Esophagus muscularis mucosa (tissue), 4 donors: Measurements from ENCODE around the gene CD109. TPM values are rescaled to one million over a fixed set of nuclear protein-coding genes. Genes with fewer than 3 reads are reported as not detected.
"Not testable (repeated sequence)": the region's sequence is repeated elsewhere in the genome, so short reads cannot be mapped to it uniquely, and the experiment has no call there.

Experiments
- DNase-seq: peaks from one replicate; pipeline ENCODE4 v3.0.0-alpha.2; 2017; ENCODE audit errors: extremely low spot score
- H3K27ac ChIP-seq, 4 donors: fragments of 200-600 bp; sonication (generic); replicated peaks in 1 of 4; 1 replicate in 3 of 4; 2 replicates in 1 of 4; pipeline ENCODE4 v1.5.1; 2016 to 2019; ENCODE audit warnings: mild to moderate bottlenecking in 1 of 4
- H3K27me3 ChIP-seq, 4 donors: fragments of 200-600 bp; sonication (generic); one replicate each; pipeline versions ENCODE4 v1.5.1 to v1.6.0; 2016 to 2019
- H3K36me3 ChIP-seq, 4 donors: fragments of 200-600 bp; sonication (generic); one replicate each; pipeline ENCODE4 v1.5.1; 2016 to 2019
- H3K4me1 ChIP-seq, 4 donors: fragments of 200-600 bp; sonication (generic); one replicate each; pipeline ENCODE4 v1.5.1; 2016 to 2019
- H3K4me3 ChIP-seq, 4 donors: fragments of 200-600 bp; sonication (generic); 1 replicate in 2 of 4; 2 replicates in 2 of 4; pipeline ENCODE4 v1.5.1; 2016 to 2019; ENCODE audit warnings: mild to moderate bottlenecking in 4 of 4, moderate library complexity in 1 of 4
- H3K9me3 ChIP-seq, 4 donors: fragments of 200-600 bp; sonication (generic); 1 replicate in 3 of 4; 2 replicates in 1 of 4; pipeline ENCODE4 v1.5.1; 2016 to 2019
- EP300 ChIP-seq: sonication (generic); formaldehyde crosslinking; IDR thresholded peaks from one replicate; pipeline ENCODE4 v1.6.1; 2017; ENCODE audit warnings: antibody characterized with exemption
- POLR2A ChIP-seq: fragments of 450-650 bp; IDR thresholded peaks from one replicate; pipeline ENCODE4 v1.6.1; 2017; ENCODE audit warnings: antibody characterized with exemption, moderate library complexity, mild to moderate bottlenecking, low read depth
- POLR2AphosphoS5 ChIP-seq, 2 donors: sonication (generic); formaldehyde crosslinking; IDR thresholded peaks; one replicate each; pipeline ENCODE4 v1.6.1; 2017; ENCODE audit warnings: antibody characterized with exemption in 2 of 2
- WGBS: methylation state at CpG from one replicate; pipeline ENCODE4 v1.1.5; 2018; 5-methylcytosine and 5-hydroxymethylcytosine counted together
- intact Hi-C: fragments of 100-400 bp; cut with DNase I; formaldehyde crosslinking; loops from one replicate; pipeline ENCODE4 v1.15.1; 2023
- total RNA-seq, 4 donors: library from RNA; depleted of rRNA; stranded (reverse); fragments of >200 nt; gene quantifications; one replicate each; pipeline versions ENCODE4 v1.1.0 to v1.2.1, GENCODE V29; 2016
- TF ChIP-seq, protein P1 (sequence below), 3 experiments: fragments of 200-600 bp in 2 of 3; fragments of 450-650 bp in 1 of 3; sonication (generic) in 2 of 3; IDR thresholded peaks; one replicate each; pipeline ENCODE4 v1.5.1; 2017 to 2019; ENCODE audit warnings: antibody characterized with exemption in 3 of 3, mild to moderate bottlenecking in 2 of 3, moderate library complexity in 1 of 3

CD109 gene
- total RNA-seq, 4 donors from 2014 or later, result 12.1 to 21.4 (median 15.8) TPM

GRCh38 chr6:73724389-73724788 is 28.4 kb downstream of the CD109 start:
- Histone ChIP-seq H3K36me3 (no peaks in the 10 kb centered on the region), H3K9me3 (no peaks in the 10 kb centered on the region), H3K4me3 (no peak overlapping the region), H3K4me1 (no peaks in the 10 kb centered on the region), H3K27ac (no peak overlapping the region), H3K27me3 (no peaks in the 10 kb centered on the region)
- no peak for DNase-seq
- TF ChIP-seq EP300, result no peak
- WGBS, result 92% methylated on average over 3 of the region's 3 CpGs
- intact Hi-C loops, result no loop called here

GRCh38 chr6:73725192-73725591 is 29.2 kb downstream of the CD109 start:
- peak overlapping the region in 1 of 4 donors; percentile 6 for H3K27ac ChIP-seq
- H3K4me1 ChIP-seq, intact Hi-C loops, H3K27me3 ChIP-seq, H3K36me3 ChIP-seq, H3K9me3 ChIP-seq, DNase-seq, H3K4me3 ChIP-seq: not testable (repeated sequence)
- 67% methylated on average over 8 of the region's 8 CpGs for WGBS

GRCh38 chr6:73727114-73727513 is 31.1 kb downstream of the CD109 start:
- TF ChIP-seq POLR2AphosphoS5 (IDR thresholded peaks at IDR 0.05) (no peak), EP300 (no peak), POLR2A (no peak)
- TF ChIP-seq, protein P1, sequence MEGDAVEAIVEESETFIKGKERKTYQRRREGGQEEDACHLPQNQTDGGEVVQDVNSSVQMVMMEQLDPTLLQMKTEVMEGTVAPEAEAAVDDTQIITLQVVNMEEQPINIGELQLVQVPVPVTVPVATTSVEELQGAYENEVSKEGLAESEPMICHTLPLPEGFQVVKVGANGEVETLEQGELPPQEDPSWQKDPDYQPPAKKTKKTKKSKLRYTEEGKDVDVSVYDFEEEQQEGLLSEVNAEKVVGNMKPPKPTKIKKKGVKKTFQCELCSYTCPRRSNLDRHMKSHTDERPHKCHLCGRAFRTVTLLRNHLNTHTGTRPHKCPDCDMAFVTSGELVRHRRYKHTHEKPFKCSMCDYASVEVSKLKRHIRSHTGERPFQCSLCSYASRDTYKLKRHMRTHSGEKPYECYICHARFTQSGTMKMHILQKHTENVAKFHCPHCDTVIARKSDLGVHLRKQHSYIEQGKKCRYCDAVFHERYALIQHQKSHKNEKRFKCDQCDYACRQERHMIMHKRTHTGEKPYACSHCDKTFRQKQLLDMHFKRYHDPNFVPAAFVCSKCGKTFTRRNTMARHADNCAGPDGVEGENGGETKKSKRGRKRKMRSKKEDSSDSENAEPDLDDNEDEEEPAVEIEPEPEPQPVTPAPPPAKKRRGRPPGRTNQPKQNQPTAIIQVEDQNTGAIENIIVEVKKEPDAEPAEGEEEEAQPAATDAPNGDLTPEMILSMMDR (IDR thresholded peaks at IDR 0.05), result no peak

DNA sequence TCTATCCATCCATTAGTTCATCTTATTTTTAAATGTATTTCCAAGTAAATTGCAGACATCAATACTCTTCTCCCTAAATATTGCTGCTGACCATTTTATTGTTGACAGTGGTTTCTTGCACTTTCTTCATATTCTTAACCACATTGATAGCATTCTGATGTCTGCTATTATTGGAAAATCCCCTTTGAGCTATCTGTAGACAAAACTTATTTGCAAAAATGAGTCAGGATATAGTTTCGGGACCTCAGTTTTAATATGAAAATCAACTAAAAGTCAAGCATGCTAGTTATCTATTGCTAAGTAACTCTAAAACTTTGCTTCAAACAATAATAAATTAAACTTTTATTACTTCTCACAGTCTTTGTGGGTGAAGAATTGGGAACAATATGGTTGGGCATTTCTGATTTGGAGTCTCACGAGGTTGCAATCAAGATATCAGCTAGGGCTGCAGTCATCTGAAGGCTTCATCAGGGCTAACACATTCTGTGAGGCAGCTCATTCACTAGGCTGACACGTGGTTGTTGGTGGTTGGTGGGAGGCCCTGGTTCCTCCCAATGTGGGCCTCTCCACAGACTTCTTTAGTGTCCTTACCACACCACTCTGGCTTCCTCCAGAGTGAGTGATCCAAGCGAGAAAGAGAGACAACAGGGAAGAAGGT is 32.7 kb downstream of the CD109 start:
- Histone ChIP-seq H3K4me3 (no peak overlapping the region), H3K9me3 (no peaks in the 10 kb centered on the region), H3K4me1 (peaks cover 0 to 5% (median 0%) of the 10 kb centered on the region in 4 donors), H3K27ac (no peak overlapping the region), H3K36me3 (peaks cover 0 to 9% (median 7%) of the 10 kb centered on the region in 4 donors), H3K27me3 (no peaks in the 10 kb centered on the region)
- intact Hi-C loops, result no loop called here
- WGBS, result 88% methylated on average over 4 of the region's 4 CpGs
- no peak for DNase-seq
- TF ChIP-seq, protein P1 (IDR thresholded peaks at IDR 0.05), result no peak
- no peak for TF ChIP-seq POLR2AphosphoS5 (IDR thresholded peaks at IDR 0.05)
- TF ChIP-seq EP300, result no peak
- TF ChIP-seq POLR2A, result no peak

More at GRCh38 chr6:73727114-73727513, 31.1 kb downstream of the CD109 start:
- Histone ChIP-seq H3K27ac (no peak overlapping the region), H3K4me1 (no peaks in the 10 kb centered on the region), H3K27me3 (no peaks in the 10 kb centered on the region), H3K36me3 (peaks cover 0 to 9% (median 7%) of the 10 kb centered on the region in 4 donors), H3K9me3 (no peaks in the 10 kb centered on the region), H3K4me3 (no peak overlapping the region)
- WGBS, result 92% methylated on average over 5 of the region's 5 CpGs
- DNase-seq, result no peak
- intact Hi-C loops, result no loop called here

- DNase-seq, result no peak
- TF ChIP-seq, protein P1 (IDR thresholded peaks at IDR 0.05), result no peak
- TF ChIP-seq EP300 (no peak), POLR2AphosphoS5 (IDR thresholded peaks at IDR 0.05) (no peak), POLR2A (no peak)
- H3K27ac ChIP-seq, result no peak overlapping the region
- no peaks in the 10 kb centered on the region for H3K27me3 ChIP-seq
- H3K9me3 ChIP-seq, result no peaks in the 10 kb centered on the region
- intact Hi-C loops, result loop anchor here (10.0 kb wide), 1 partner anchor 216 kb away; no protein-coding TSS in a partner anchor
- H3K36me3 ChIP-seq, result peaks cover 0 to 9% (median 7%) of the 10 kb centered on the region in 4 donors
- H3K4me1 ChIP-seq, result peaks cover 0 to 5% (median 0%) of the 10 kb centered on the region in 4 donors
- 91% methylated on average over 5 of the region's 5 CpGs for WGBS
- no peak overlapping the region for H3K4me3 ChIP-seq
Observed at GRCh38 chr6:73731285-73731684, 35.3 kb downstream of the CD109 start.
